Measurements from ENCODE around the gene DES.
A peak's percentile ranks its signal among the peaks of the same experiment; 100 is the strongest.
"Not testable (repeated sequence)": the region's sequence is repeated elsewhere in the genome, so short reads cannot be mapped to it uniquely, and the experiment has no call there.

DES gene

DNA sequence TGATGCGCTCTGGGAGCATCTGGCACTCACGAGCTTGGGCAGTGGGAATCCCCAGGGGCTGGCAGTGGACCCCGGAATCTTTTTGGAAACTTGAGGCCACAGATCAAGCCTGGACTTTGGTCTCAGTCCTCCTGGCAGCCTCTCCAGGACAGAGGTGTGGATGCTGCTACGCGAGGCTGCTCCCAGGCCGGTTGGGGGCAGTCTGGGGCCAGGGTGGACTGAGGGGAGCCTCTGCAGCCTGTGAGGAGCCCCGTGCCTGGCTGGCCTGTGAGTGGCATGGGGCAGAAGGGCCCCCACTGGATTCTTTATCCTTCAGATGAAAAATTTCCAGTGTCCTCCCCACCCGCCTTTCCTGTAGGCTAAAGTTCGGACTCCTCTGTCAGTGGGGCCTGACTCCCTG is 12.7 kb upstream of the DES start:
- DNase-seq (ENCODE audit: low read depth) = no peak
- TF ChIP-seq, protein P1, sequence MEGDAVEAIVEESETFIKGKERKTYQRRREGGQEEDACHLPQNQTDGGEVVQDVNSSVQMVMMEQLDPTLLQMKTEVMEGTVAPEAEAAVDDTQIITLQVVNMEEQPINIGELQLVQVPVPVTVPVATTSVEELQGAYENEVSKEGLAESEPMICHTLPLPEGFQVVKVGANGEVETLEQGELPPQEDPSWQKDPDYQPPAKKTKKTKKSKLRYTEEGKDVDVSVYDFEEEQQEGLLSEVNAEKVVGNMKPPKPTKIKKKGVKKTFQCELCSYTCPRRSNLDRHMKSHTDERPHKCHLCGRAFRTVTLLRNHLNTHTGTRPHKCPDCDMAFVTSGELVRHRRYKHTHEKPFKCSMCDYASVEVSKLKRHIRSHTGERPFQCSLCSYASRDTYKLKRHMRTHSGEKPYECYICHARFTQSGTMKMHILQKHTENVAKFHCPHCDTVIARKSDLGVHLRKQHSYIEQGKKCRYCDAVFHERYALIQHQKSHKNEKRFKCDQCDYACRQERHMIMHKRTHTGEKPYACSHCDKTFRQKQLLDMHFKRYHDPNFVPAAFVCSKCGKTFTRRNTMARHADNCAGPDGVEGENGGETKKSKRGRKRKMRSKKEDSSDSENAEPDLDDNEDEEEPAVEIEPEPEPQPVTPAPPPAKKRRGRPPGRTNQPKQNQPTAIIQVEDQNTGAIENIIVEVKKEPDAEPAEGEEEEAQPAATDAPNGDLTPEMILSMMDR (IDR thresholded peaks at IDR 0.05; ENCODE audit: low read length, missing control alignments) = peak; percentile 12
- no peak overlapping the region for H3K4me3 ChIP-seq (replicated peaks; ENCODE audit: low read depth, low read length)

DNA sequence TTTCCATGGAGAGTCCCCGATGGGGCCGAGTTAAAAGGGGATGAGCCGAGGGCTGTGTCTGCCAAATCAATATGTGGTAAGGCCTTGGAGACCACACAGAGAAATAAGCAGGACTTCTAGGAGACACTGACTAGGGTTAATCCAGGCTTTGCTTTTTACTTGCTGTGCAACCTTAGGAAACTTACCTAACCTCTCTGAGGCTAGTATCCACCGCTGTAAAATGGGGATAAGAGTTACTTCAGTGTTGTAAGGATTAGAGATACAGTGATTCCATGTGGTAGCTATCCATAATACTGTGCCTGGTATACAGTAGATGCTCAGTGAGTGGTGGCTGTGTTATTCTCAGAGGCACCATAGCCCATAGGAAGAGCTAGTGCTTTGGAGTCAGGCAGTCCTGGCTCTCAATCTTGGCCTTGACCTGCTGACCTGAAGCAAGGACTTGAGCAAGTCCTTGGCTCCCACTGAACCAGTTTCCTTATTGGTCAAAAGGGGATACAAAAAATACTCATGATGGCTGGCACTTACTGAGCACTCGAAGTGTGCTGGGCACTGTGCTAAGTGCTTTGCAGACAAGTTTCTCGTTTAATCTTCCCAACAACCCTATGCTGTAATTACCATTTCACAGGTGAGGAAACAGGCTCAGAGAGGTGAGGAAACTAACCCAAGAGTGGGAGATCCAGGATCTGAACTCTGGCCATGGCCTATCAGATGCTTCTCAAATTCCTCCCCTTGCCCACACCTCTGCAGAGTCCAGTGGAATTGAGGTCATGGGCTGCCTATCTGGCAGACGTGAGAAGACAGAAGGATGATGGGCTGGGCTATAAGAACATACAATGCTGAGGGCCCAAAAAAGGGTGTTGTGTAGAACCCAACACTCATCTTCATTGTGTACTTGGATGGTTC is 12.0 kb upstream of the DES start:
- no peak for DNase-seq (ENCODE audit: low read depth)
- TF ChIP-seq, protein P1 (IDR thresholded peaks at IDR 0.05; ENCODE audit: low read length, missing control alignments) = no peak
- no peak overlapping the region for H3K4me3 ChIP-seq (replicated peaks; ENCODE audit: low read depth, low read length)

DNA sequence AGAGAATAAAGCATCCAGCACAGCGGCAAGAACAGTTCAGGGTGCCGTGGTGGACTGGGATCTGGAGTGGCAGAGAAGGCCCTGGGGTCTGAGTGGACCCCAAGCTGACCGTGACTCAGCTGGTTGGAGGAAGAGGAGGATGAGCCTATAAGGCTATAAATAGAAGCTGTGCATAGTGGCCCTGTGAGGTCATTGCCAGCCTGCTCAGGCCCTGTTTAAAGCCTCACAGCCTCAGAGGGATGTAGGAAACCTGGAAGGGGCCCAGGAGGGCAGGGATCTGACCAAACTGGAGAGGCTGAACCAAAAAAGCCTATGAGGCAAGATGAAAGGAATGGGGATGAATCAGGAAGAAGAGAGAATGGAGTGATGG is 11.3 kb upstream of the DES start:
- H3K4me3 ChIP-seq (replicated peaks; ENCODE audit: low read depth, low read length) = no peak overlapping the region
- TF ChIP-seq, protein P1 (IDR thresholded peaks at IDR 0.05; ENCODE audit: low read length, missing control alignments) = no peak
- DNase-seq (ENCODE audit: low read depth) = peak; percentile 82

DNA sequence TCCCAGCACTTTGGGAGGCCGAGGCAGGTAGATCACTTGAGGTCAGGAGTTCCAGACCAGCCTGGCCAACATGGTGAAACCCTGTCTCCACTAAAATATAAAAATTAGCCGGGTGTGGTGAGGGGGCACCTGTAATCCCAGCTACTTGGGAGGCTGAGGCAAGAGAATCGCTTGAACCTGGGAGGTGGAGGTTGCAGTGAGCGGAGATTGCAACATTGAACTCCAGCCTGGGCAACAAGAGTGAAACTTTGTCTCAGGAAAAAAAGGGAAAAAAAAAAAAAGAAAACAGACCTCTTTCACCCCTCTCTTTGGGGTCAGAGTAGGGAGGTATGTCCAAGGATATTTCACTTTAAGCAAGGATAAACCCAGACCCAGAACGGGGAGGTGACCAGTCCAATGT is 10.8 kb upstream of the DES start:
- not testable (repeated sequence) for DNase-seq (ENCODE audit: low read depth); H3K4me3 ChIP-seq (replicated peaks; ENCODE audit: low read depth, low read length)

DNA sequence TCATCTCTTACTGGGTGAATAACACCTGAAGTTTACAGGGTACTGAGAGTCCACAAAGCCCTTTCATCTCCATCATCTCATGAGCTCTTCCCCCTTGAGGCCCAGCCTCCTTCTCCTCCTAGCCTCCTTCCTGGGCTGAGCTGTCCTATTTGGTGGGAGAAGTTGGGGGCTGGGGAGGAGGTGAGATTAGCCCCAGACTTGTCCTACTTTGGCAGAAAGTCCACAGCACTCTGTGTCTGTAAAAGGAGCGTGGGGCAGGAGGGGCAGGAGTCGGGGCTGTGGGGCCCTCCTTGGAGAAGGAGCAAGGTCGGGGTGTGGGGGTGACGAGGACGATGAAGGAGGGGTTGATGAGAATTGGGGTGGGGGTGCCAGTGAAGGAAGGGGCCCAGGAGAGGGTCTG is 10.0 kb upstream of the DES start:
- TF ChIP-seq, protein P1 (IDR thresholded peaks at IDR 0.05; ENCODE audit: low read length, missing control alignments) = no peak
- no peak overlapping the region for H3K4me3 ChIP-seq (replicated peaks; ENCODE audit: low read depth, low read length)
- no peak for DNase-seq (ENCODE audit: low read depth)

DNA sequence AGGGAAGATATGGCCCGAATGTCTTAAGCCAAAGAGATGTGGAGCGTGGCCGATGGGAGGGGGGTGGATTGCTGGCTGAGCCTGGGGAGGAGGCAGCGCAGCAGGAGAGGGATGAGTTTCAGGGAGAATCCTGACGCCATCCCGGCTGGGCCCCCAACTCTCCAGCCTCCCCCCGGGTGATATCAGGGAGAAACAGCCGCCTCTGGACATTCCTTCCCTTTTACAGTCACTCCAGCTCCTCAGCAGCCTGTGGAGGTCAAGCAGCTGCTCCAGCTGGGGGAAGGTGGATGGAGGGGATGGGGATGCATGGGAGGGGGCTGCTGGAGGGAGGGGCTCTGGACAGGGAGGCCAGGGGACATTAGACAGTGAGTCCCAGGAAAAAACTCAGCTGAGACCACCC is 9.5 kb upstream of the DES start:
- no peak overlapping the region for H3K4me3 ChIP-seq (replicated peaks; ENCODE audit: low read depth, low read length)
- TF ChIP-seq, protein P1 (IDR thresholded peaks at IDR 0.05; ENCODE audit: low read length, missing control alignments) = no peak
- DNase-seq (ENCODE audit: low read depth) = no peak

DNA sequence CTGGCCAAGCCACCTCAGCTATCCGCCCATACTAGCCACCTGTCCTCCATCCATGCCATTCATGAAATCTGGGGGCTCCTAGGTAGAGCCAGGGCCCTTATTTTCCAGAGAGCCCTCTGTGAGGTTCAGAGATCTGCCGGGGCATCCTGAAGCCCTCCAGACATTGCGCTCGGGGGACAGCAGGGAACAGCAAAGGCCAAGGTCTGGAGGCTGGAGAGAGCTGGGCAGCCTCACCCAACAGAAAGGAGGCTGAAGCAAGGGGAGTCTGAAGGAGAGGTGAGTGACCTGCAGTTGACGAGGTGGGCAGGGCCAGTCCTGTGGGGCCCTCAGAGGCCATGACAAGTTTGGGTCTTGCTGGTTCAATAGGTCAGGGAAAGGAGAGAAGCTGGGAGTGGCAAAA is 8.6 kb upstream of the DES start:
- TF ChIP-seq, protein P1 (IDR thresholded peaks at IDR 0.05; ENCODE audit: low read length, missing control alignments) = no peak
- DNase-seq (ENCODE audit: low read depth) = no peak
- H3K4me3 ChIP-seq (replicated peaks; ENCODE audit: low read depth, low read length) = no peak overlapping the region

All from fibroblast of pulmonary artery (primary cell).